ENCODE results near the gene MLLT1. TPM values are rescaled to one million over a fixed set of nuclear protein-coding genes. Genes with fewer than 3 reads are reported as not detected.

MLLT1 gene
- total RNA-seq, 4 donors from 2014 or later = 21.5 to 46.9 (median 33.4) TPM

GRCh38 chr19:6263306-6263705 lies 16.5 kb downstream of the MLLT1 start:
- intact Hi-C loops (cut with DNase I) = no loop called here
- no peak for DNase-seq (ENCODE audit: extremely low spot score)
- H3K27ac ChIP-seq (replicated peaks in 1 of 4) = no peak overlapping the region
- H3K4me1 ChIP-seq = peaks cover 22 to 76% (median 53%) of the 10 kb centered on the region in 4 donors
- 70% methylated on average over 11 of the region's 12 CpGs for WGBS
- peaks cover 0 to 78% (median 59%) of the 10 kb centered on the region in 4 donors for H3K36me3 ChIP-seq
- no peaks in the 10 kb centered on the region for H3K9me3 ChIP-seq
- H3K27me3 ChIP-seq = no peaks in the 10 kb centered on the region
- no peak overlapping the region for H3K4me3 ChIP-seq
- TF ChIP-seq CTCF (IDR thresholded peaks at IDR 0.05) (no peak), POLR2AphosphoS5 (IDR thresholded peaks at IDR 0.05) (no peak), EP300 (IDR thresholded peaks at IDR 0.05) (no peak)

- TF ChIP-seq POLR2AphosphoS5 (IDR thresholded peaks at IDR 0.05) (no peak), CTCF (IDR thresholded peaks at IDR 0.05) (no peak), EP300 (IDR thresholded peaks at IDR 0.05) (no peak), POLR2A (IDR thresholded peaks at IDR 0.05; ENCODE audit: low read depth) (no peak)
- intact Hi-C loops (cut with DNase I) = no loop called here
- 96% methylated on average over 9 of the region's 11 CpGs for WGBS
- H3K36me3 ChIP-seq = peaks cover 0 to 71% (median 54%) of the 10 kb centered on the region in 4 donors
- peaks cover 22 to 73% (median 49%) of the 10 kb centered on the region in 4 donors for H3K4me1 ChIP-seq
- no peak for DNase-seq (ENCODE audit: extremely low spot score)
- H3K9me3 ChIP-seq = no peaks in the 10 kb centered on the region
- H3K27me3 ChIP-seq = no peaks in the 10 kb centered on the region
- no peak overlapping the region for H3K27ac ChIP-seq (replicated peaks in 1 of 4)
- no peak overlapping the region for H3K4me3 ChIP-seq
These were observed 17.3 kb downstream of the MLLT1 start for GRCh38 chr19:6262519-6262918.

GRCh38 chr19:6261883-6262282 lies 17.9 kb downstream of the MLLT1 start:
- Histone ChIP-seq H3K36me3 (peaks cover 0 to 64% (median 50%) of the 10 kb centered on the region in 4 donors), H3K4me3 (no peak overlapping the region), H3K9me3 (no peaks in the 10 kb centered on the region), H3K27me3 (no peaks in the 10 kb centered on the region), H3K4me1 (peaks cover 22 to 70% (median 47%) of the 10 kb centered on the region in 4 donors), H3K27ac (replicated peaks in 1 of 4) (no peak overlapping the region)
- WGBS = 79% methylated on average over 13 of the region's 15 CpGs
- intact Hi-C loops (cut with DNase I) = no loop called here
- no peak for DNase-seq (ENCODE audit: extremely low spot score)
- TF ChIP-seq POLR2AphosphoS5 (IDR thresholded peaks at IDR 0.05) (no peak), POLR2A (IDR thresholded peaks at IDR 0.05; ENCODE audit: low read depth) (no peak), EP300 (IDR thresholded peaks at IDR 0.05) (no peak), CTCF (IDR thresholded peaks at IDR 0.05) (no peak)

- TF ChIP-seq POLR2AphosphoS5 (IDR thresholded peaks at IDR 0.05) (no peak), CTCF (IDR thresholded peaks at IDR 0.05) (peak; percentile 26 to 53 (median 33))
- H3K27me3 ChIP-seq = no peaks in the 10 kb centered on the region
- H3K36me3 ChIP-seq = peaks cover 0 to 59% (median 48%) of the 10 kb centered on the region in 4 donors
- H3K9me3 ChIP-seq = no peaks in the 10 kb centered on the region
- peaks cover 22 to 70% (median 47%) of the 10 kb centered on the region in 4 donors for H3K4me1 ChIP-seq
- no peak for DNase-seq (ENCODE audit: extremely low spot score)
- intact Hi-C loops (cut with DNase I) = no loop called here
- no peak overlapping the region for H3K4me3 ChIP-seq
- WGBS = 89% methylated on average over 24 of the region's 30 CpGs
- no peak overlapping the region for H3K27ac ChIP-seq (replicated peaks in 1 of 4)
These were observed 18.7 kb downstream of the MLLT1 start for GRCh38 chr19:6260912-6261650.
